A172 (cell line): ENCODE data around the gene FN1. TPM values are rescaled to one million over a fixed set of nuclear protein-coding genes. Genes with fewer than 3 reads are reported as not detected.

Experiments
- DNase-seq: peaks from one replicate; pipeline ENCODE4 v3.0.0-alpha.2; 2015; ENCODE audit warnings: low spot score
- total RNA-seq: library from RNA; depleted of rRNA; stranded (reverse); fragments of >200 nt; shearing (Covaris generic); gene quantifications from 2 replicates; pipeline ENCODE4 v1.2.3, GENCODE V29; 2014

FN1 gene
- total RNA-seq, 1 experiment from 2014 or later = 15.5 TPM

DNA sequence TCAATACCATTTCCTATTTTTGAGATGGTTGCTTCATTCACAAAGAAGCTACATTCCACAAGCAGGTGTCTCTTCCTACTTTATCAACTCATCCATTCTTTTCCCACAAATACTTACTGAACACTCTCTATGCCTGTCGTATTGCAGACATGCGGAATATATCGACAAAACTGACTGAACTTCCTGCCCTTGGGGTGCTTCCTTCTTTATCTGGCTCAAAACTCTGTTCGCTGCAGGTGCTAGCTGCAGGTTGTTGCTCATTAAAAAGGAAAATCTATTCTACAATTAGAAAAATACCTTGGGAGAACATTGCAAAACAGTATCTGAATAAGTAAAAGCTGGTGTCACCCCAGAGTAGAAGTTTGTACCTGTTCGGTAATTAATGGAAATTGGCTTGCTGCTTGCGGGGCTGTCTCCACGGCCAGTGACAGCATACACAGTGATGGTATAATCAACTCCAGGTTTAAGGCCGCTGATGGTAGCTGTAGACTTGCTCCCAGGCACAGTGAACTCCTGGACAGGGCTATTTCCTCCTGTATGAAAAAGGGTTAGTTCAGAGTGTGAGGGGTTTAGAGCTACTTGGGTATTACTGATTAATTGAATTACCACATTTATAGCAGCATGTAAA lies 52.1 kb downstream of the FN1 start:
- no peak for DNase-seq

DNA sequence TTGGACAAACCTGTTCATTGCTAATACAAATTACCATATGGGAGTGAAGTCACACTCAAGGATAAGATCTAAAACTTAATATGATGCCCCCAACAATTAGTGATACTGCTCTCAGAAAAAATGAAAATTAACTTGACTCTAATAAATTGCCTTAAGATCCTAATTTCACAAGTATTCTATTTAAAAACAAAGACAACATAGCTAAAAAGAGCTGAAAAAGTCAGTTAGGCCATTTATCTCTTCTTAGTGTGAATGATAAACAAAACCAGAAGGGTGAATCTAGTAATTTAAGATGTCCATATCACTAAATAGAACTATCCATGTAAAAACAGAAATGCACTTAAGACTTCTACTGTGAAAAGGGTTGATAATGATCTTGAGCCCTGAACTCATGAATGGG lies 53.4 kb downstream of the FN1 start:
- no peak for DNase-seq

DNA sequence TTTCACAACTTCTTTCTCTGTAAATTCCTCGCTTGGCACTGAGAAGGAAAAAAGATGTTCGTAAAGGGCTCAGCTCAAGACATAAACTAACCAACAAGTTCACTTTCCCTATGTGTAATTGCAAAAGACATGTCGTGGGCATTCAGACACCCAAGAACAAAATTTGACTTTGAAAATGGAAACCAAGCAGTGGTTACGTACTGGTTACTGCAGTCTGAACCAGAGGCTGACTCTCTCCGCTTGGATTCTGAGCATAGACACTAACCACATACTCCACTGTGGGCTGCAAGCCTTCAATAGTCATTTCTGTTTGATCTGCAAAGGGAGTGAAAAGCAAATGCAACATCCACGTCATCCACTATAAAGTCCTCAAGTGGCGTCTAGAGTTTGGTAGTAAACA lies 53.9 kb downstream of the FN1 start:
- no peak for DNase-seq

DNA sequence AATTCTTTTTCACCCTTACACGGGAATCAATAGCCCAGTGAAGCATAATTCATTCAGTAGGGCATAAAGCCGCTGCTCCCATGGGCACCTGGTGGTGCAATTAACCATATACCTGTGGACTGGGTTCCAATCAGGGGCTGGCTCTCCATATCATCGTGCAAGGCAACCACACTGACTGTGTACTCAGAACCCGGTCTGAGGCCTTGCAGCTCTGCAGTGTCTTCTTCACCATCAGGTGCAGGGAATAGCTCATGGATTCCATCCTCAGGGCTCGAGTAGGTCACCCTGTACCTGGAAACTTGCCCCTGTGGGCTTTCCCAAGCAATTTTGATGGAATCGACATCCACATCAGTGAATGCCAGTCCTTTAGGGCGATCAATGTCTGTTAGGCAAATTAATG lies 55.2 kb downstream of the FN1 start:
- no peak for DNase-seq

DNA sequence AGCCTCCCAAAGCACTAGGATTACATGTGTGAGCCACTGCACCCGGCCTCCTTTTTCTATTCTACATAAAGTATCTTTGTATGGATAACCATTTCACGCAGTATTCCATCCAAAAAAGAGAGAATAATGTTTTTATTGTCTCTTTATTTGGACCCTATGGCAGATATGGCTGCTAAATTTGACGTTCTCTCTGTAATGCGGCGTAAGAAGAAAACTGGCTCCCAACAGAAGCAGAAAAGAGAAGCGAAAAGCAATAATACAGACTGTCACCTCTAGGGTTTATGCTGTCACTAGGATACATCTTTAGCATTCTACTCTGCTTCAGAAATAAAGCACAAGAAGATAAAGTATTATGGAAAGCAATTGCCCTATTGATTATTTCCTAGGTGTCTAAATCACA lies 55.9 kb downstream of the FN1 start:
- no peak for DNase-seq

DNA sequence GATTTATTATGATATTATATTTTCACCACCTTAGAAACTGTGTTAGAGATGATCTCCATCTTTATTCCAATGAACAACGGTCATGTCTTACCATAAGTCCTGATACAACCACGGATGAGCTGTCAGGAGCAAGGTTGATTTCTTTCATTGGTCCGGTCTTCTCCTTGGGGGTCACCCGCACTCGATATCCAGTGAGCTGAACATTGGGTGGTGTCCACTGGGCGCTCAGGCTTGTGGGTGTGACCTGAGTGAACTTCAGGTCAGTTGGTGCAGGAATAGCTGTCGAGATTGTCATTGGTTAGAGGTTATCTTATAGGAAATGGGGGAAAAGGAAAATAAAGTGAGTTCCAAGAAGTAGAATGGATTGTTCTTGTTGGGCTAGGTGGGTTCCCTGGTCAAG lies 56.8 kb downstream of the FN1 start:
- no peak for DNase-seq

DNA sequence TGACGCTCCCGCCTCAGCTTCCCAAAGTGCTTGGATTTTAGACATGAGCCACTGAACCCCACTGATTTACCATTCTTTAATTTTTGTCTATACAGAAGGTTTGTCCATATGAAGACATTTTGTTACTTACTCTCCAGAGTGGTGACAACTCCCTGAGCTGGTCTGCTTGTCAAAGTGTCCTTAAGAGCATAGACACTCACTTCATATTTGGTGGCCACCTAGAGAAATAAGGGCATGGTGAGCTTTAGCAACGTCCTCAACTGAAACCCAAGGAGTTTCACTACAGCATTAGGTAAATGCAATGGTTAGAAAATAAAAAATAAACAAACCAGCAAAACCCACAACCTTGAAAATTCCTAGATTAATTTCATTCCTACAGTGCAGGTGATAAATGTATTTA lies 57.8 kb downstream of the FN1 start:
- DNase-seq = no peak

DNA sequence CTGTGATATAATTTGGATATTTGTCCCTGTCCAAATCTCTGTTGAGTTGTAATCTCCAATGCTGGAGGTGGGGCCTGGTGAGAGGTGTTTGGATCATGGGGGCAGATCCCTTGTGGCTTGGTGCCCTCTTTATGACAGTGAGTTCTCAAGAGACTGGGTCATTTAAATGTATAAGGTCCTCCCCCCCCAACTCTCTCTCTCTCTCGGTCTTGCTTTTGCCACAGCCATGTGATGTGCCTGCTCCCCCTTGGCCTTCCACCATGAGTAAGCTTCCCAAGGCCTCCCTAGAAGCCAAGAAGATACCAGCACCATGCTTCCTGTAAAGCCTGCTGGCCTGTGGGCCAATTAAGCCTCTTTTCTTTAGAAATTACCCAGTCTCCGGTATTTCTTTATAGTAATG lies 58.6 kb downstream of the FN1 start:
- DNase-seq = no peak

DNA sequence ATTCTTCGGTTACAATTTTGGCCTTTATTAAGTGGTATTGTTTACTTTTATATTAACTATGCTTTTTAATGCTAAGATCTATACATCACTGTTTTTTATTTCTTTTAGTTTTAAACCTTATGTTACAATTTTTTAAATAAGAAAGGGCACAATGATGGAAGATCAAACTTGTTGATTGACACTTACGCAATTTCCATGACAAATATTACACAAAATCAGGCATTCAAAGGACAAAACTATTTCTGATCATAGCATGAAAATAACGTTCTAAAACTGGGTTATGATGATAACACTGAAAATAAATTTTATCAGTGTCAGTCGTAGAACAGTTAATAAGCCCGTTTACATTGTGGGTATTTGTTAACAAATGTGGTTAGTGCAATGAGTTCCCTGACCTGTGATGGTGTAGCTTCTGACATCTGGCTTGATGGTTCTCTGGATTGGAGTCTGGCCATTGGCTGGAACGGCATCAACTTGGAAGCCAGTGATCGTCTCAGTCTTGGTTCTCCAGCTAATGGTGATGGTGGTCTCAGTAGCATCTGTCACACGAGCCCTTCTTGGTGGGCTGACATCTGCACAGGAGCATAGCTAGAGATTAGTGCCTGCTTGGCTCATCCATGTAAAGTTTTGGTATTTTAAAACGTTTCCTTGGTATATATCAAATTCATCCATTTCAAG lies 59.6 kb downstream of the FN1 start:
- no peak for DNase-seq

DNA sequence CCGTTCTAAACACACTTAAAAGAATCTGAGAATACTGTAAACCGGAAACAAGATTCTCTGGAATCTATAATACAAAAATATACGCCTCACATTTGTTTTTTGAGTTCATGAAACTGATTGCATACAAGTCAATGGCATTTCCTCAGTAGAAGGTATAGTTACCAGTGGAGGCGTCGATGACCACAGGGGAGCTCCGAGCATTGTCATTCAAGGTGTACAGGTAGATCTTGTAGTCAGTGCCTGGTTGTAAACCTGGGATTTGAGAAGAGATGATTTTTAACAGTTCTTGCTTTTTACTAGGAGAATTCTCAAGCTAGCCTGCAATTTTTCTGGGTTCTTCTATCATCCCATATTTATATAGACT lies 60.4 kb downstream of the FN1 start:
- no peak for DNase-seq

DNA sequence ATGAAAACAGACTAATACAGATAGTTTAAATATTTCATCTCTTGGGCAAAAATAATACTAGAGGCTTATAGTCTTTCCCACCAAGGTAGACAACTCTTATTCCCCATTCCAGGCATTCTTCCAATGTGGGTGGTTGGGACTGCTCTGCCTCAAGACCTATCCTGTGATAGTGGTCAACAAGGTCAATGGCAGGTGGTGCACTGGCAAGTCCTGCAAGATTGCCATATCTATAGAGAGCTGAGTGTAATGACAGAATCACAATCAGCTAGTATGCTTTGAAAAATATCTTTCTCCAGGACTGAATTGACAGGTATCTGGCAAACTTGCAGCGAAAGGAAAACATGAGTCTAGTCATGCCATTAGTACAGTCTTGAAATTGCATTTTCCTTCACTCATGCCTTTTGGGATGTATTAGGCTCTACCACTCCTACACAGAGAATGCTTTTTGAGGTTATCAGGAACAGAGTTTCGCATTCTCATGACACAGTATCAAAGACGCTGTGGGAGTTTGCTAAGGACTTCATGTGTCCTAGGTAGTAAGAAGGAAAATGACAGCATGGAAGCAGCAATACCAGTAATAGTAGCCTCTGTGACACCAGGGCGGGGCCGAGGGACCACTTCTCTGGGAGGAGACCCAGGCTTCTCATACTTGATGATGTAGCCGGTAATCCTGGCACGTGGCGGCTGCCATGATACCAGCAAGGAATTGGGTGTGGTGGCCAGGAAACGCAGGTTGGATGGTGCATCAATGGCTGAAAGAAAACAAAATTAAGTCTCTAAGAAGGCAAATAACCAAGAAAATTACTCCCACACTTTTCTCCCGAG lies 61.0 kb downstream of the FN1 start:
- DNase-seq = no peak

DNA sequence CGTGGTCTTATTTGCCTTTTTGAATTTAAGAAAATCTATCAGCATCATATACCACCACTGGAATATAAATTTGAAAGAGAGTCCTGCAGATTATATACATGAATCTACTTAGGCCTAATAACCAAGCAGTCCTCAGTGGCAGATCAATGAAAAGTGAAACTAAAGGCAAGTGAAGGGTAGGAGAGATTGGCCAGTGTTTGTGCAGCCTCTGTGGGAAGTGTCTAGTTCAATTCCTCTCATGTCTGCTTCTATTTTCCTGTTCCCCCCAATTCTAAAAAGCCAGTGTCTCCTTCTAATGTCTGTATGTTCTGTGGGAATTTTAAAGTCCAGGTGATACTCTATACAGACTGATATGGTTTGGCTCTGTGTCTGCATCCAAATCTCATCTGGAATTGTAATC lies 61.9 kb downstream of the FN1 start:
- no peak for DNase-seq

DNA sequence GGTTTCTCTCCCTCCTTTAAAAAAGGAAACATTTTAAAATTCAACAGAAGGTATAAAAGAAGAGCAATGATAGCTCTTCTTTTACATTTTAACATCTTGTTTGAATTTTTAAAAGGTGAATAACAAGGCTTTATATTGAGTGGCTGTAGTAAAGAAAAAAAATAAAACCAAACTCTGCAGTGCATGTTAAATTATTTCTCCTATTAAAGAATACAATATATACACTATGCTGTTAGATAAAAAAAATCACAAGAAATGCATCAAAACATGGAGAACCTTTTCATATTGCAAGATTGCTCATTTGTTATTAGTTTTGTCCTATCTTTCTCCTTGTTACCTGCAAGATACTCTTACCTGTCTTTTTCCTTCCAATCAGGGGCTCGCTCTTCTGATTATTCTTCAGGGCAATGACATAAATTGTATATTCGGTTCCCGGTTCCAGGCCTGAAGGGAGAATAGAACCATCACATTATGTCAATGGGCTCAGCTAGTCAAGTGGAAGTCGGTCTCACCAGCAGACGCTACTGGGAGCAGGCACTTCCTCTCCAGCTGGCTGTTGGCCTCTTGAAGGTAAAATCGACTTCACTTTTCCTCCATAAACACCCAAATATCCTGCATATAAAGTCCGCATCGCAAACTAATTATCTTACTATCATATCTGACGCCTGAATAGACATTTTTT lies 62.8 kb downstream of the FN1 start:
- no peak for DNase-seq

DNA sequence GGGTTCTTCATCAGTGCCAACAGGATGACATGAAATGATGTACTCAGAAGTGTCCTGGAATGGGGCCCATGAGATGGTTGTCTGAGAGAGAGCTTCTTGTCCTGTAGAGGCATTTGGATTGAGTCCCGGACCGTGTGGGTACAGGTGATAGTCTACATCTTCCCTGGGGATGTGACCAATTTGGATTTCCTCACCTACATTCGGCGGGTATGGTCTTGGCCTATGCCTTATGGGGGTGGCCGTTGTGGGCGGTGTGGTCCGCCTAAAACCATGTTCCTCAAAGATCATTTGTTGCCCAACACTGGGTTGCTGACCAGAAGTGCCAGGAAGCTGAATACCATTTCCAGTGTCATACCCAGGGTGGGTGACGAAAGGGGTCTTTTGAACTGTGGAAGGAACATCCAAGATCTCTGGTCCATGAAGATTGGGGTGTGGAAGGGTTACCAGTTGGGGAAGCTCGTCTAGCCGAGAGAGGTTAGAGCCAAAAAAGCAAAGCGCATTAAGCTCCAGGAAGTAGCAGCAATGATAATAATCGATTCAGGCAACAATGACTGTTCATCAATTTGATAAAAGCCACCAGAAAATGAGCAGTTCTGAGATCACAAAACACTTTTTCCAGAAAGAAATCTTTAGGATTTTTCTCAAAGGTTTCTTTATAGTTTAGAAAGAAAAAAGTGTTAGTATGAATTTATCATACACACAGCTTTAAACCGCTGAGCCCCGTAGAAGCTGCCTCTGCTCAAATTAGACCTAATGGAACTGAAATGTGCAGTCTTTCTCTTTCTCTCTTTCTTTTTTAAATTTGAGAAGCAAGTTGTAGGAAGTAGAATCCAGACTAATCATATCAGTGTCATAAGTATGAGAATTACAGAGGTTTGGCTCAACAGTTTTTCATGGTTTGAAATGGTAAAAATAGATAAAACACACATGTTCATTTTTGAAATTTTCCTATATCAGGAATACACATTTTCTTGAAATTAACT lies 63.7 kb downstream of the FN1 start:
- DNase-seq = no peak

DNA sequence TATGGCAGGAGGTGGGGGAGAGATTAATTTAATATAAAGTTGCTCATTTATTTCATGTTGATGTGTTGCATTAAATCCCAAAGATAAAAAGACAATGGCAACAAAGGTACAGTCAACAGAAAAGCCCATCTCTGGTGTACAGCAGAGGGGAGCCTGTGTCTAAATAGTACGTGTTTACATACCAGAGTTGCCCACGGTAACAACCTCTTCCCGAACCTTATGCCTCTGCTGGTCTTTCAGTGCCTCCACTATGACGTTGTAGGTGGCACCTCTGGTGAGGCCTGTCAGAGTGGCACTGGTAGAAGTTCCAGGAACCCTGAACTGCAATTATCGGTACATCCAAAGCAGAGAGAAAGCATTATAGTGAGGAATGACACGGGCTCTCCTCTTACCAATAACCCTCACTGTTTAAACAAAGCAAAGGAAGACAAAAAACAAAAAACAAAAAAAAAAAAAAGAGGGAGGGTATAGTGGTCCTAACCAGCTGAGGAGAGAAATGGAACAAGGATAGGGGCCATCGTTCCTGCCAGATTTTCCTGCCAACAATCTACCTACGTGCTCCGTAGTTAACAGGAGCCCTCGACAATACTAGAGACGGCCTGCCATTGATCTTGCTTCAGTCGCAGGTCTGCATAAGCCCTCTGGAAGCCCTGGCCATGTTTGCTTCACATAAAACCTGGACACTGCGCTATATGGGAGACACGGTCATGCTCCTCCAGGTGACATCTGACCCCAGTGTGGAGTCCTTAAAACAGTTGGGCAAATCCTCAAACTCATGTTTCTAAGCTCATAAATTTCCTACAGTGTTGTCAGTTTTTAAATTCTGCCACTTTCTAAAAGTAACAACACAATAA lies 65.5 kb downstream of the FN1 start:
- DNase-seq = no peak

DNA sequence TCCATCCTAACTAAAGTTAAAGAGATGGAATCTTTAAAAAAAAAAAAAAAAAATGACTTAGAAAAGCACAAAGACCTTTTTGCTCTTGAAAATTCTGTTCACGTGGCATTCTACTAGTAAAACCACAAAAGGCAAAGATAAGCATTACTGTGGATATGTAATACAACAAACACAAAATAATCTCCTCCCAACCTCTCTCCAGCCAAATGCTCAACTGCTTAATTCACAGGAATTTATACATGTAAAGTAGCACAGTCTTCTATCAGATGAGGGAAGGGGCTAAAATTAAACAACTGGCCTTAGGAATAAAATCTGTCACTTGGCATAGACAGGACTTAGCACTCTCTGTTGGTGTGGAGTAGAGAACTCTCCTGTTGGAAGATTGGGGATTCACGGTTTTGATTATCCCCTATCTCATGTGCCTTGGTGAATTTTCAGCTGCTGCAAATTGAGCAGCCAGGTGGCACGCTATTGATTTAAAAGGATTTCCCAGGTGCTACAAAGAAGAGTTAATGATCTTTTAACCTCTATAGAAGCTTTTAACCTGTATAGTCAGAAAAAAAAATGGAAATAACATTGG lies 66.6 kb downstream of the FN1 start:
- DNase-seq = no peak

DNA sequence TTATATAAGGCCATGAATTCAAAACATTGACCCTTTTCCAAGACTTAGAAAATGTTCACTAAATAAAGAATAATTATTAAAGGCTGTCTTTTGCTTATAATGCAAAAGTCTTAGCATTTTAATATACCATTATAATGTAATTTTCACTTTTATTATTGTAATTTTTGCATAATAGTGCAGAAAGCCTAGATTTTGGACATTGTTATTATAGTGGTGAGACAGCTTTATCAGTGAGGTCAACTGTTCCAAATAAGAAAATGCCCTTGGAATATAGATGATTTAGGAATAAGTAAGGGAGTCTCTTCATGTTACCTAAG lies 67.4 kb downstream of the FN1 start:
- no peak for DNase-seq

DNA sequence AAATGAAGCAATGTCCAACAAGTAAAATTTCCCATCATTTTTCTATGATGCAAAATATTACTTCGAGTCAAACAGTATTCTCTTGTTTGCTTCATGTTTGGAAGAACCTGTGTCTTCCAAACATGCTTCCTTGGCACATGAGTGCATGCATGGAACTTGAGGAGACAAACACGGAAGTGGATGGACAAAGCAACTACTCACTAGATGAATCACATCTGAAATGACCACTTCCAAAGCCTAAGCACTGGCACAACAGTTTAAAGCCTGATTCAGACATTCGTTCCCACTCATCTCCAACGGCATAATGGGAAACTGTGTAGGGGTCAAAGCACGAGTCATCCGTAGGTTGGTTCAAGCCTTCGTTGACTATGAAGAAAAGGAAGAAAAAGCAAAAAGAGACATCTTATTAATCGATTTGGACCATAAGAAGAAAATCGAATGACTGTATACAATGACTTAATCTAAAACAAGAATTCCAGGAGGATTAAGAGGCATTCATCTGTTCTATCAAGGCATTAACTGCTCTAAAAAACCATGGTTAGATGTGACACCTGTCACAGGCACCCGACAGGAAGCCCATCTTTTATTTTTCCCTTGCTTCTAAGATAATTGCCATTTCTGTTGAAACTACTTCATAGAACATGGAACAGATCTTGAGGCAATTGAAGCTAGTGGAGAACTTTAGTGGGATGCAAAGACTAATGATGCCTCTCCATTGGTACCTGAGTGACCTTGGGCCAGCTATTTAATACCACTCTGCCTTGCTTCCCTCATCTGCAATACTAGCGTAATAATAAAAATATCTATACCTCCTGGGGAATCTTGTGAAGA lies 68.0 kb downstream of the FN1 start:
- DNase-seq = peak; percentile 6

DNA sequence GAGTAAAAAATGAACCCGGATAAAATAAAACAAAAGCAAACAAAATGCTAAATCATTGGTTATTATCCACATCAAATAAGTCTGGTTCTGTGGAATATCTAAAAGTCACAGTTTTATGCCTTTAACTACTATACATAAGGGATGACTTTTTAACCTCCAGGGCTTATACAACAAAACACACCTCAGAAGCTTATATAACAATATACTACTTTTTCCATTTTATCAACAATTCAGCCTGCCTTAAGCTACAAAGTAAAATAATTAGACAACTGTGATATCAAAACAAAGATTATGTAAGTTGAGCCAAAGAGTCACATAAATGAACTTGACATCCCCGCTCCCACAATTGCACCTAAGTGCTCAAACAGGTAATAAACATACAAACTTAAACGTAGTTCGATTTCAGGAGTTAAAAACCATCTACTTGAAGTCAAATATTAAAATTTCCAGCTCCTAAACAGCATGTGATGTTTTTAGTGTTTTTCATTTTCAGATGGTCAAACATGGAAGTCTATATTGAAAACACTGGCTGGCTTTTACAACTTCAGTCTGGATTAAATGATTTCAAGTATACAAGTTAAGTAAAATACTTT lies 69.3 kb downstream of the FN1 start:
- DNase-seq = no peak
